T-helper 2 cell treated with Interferon-gamma antibody and Interleukin-4, amounts not matched to agents 100 ng/mL and 5 ng/mL, for 36 hours (primary cell): ENCODE measurements around the gene APOBR. TPM values are rescaled to one million over a fixed set of nuclear protein-coding genes. Genes with fewer than 3 reads are reported as not detected.
"Not testable (repeated sequence)": the region's sequence is repeated elsewhere in the genome, so short reads cannot be mapped to it uniquely, and the experiment has no call there.

Source experiments
- intact Hi-C: fragments of 100-400 bp; cut with micrococcal nuclease; formaldehyde crosslinking; loops from one replicate; pipeline ENCODE4 v1.15.1; 2023
- total RNA-seq: library from RNA; stranded (reverse); gene quantifications from 2 replicates; pipeline ENCODE4 v1.2.3, GENCODE V29; 2022

Gene APOBR
- total RNA-seq, 1 donor from 2014 or later: 24.0 TPM

GRCh38 chr16:28526201-28527099 lies 32.0 kb downstream of the APOBR start:
- intact Hi-C loops: no loop called here

- intact Hi-C loops: not testable (repeated sequence)
These were observed 32.8 kb downstream of the APOBR start for GRCh38 chr16:28527100-28527785.

DNA sequence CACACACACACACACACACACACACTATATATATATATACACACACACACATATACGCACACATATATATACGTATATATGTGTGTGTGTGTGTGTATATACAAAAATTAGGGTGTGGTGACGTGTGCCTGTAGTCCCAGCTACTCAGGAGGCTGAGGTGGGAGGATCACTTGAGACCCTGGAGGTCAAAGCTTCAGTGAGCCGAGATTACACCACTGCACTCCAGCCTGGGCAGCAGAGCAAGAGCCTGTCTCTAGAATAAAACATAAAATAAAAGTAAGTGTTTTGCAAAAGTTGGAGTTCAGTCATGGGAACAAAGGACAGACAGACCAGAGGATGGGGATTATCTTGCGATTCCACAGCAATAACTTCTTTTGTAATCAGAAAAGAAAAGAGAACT lies 33.5 kb downstream of the APOBR start:
- intact Hi-C loops: no loop called here

GRCh38 chr16:28528463-28528867 lies 34.0 kb downstream of the APOBR start:
- intact Hi-C loops: no loop called here

- intact Hi-C loops: no loop called here
These were observed 34.7 kb downstream of the APOBR start for GRCh38 chr16:28529124-28529523.

GRCh38 chr16:28531777-28532744 lies 37.6 kb downstream of the APOBR start:
- intact Hi-C loops: no loop called here

DNA sequence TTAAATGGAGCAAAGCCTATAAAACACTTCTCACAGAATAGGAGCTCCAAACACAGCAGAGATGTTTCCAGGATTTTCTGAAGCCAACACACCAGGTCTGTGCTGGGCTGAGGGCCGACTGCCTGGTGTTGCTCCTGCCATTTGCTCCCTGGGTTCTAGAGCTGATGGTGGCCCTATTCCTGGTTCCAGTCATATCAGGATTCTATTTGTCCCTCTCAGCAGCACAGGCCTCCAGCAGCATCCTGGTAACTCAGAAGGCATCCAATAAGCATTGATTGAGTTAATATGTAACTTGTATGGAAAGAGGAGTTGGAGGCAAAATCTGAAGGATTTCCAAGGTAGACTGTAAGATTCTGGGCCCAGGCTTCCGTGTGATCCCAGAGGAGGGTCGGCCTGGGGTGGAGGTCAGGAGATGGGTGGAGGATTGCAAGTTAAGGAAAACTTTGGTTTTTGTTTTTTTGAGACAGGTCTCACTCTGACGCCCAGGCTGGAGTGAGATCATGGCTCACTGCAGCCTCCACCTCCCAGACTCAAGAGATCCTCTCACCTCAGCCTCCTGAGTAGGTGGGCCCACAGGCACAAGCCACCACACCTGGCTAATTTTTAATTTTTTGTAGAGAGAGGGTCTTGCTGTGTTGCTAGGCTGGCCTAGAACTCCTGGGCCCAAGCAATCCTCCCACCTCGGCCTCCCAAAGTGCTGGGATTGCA lies 38.7 kb downstream of the APOBR start:
- intact Hi-C loops: no loop called here

DNA sequence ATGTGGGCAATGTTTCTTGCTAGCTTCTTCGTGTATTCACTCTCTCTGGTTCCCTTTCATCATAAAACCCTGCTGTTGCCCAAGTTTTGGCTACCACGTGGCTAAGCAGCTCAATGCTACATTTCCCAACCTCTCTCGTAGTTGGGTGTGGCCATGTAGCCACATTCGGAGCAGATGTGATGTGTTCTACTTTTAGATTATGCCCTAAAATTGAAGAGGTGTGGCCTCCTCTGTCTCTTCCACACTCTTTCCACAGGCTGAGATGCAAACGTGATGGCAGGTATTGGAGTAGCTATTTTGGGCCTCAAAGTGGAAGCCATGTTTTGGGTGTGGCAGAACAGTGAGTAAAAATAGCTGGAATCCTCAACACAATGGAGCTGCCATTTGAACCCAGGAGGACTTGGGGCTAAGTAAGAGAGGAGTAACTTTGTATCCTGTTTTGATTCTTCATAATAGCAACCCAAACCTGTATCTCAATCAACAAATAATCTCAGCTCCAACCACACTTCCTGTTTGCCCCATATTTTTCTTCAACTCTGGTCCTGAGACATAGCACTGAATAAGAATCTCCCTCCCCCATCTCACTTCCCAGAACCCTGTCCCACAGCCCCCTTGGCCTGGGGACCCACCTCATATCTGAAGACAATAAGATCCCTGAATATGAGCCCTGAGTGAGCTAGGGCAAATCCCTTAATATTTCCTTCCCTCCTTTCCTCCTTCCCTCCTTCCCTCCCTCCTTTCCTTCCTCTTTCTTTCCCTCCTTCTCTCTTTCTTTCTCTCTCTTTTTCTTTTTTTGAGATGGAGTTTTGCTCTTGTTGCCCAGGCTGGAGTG lies 40.3 kb downstream of the APOBR start:
- intact Hi-C loops: no loop called here

DNA sequence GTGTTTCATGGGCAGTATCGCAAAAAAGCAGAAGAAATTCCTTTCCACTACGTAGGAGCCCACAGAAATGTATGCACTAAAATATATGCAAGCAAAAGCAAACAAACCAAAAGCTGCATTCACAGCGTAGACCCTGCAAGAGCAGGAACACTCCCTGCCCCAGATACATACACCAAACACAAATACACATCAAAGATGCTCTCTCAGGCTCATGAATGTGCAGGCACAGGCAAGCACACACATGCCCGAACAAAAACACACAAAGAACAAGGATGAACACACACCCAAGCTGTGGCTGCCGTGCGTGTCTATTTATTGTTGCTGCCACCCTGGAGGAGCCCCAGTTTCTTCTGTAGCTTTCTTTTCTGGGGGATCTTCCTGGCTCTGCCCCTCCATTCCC lies 42.6 kb downstream of the APOBR start:
- intact Hi-C loops: no loop called here

DNA sequence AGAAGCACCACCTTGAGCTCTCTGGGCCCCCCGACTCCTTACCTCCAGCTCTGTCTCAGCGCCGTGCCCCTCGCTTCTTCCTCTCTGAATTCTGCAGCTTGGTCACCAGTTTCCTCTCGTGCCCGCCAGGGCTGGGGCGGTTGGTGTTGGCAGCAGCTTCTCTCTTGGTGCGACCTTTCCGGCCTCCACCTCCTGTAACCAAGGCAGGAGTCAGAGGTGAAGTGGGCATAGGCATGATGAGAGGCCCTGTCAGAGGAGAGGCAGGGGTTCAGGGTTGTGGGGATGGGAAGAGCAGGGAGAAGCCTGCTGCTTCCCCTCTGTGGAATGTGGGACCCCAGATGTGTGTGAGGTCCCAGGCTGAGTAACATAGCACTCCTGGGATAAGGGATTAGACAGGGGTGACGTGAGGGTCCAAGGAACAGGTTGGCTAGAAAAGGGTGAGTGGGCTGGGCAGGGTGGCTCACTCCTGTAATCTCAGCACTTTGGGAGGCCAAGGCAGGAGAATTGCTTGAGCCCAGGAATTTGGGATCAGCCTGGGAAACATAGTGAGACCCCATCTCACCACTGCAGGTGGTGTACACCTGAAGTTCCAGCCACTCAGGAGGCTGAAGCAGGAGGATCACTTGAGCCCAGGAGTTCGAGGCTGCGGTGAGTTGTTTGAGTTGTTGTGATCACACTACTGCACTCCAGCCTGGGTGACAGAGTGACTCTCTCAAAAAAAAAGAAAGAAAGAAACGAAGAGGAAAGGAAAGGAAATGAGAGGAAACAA lies 43.7 kb downstream of the APOBR start:
- intact Hi-C loops: no loop called here

GRCh38 chr16:28538733-28539596 lies 44.5 kb downstream of the APOBR start, which contains the start of gene NUPR1:
Gene NUPR1, minus strand, starts transcription at chr16:28538974. Its CDS starts 67 bp downstream, at chr16:28538907.
- intact Hi-C loops: no loop called here

- intact Hi-C loops: no loop called here
These were observed 45.9 kb downstream of the APOBR start for GRCh38 chr16:28540346-28540745.

DNA sequence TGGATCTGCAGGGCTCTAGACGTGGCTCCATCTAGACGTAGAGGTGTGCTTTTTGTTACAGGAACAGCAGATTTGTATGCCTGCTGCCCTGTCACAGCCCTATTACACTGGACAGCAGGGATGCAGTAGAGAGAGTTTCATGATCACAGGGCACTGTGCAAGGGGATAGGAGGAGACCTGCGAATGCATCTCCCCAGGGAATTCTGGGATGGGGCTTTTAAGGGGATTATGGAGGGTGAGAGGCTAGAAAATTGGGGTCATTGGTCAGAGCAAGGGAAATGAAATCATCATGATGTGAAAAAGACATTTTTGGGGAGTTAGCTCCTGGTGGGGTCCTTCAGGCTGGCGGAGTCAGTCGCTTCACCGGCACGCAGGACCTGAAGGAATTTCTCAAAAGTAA lies 48.2 kb downstream of the APOBR start:
- intact Hi-C loops: no loop called here

DNA sequence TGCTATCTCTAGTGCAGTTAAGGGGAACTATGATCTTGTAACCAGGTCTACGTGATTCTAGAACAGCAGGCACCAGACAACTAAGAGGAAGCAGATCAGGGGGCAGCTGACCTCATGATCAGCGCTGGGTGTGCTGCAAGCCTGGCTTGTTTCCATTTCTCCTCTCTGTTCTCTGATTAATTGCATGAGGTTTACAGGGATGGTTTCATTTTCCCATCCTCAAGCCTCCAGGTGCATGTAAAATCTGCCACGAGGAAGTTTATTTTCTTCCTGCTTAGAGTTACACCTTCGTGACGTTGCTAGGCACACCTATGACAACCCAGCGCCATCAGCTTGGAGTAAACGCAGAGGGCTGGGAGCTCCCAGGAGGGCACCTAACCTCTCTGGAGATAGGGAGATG lies 48.6 kb downstream of the APOBR start:
- intact Hi-C loops: no loop called here

GRCh38 chr16:28544998-28545397 lies 50.6 kb downstream of the APOBR start:
- intact Hi-C loops: no loop called here

- intact Hi-C loops: not testable (repeated sequence)
These were observed 51.5 kb downstream of the APOBR start for GRCh38 chr16:28545964-28546363.

DNA sequence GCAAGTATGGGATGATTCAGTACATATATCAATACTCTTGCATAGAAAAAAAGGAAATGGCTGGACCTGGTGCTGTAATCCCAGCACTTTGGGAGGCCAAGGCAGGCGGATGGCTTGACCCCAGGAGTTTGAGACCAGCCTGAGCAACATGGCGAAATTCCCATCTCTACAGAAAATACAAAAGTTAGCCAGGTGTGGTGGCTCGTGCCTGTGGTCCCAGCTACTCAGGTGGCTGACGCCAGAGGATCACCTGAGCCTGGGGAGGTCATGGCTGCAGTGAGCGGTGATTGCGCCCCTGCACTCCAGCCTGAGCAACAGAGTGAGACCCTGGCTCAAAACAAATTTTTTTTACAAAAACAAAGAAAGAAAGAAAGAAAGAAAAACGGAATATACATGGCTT lies 52.2 kb downstream of the APOBR start:
- intact Hi-C loops: no loop called here

GRCh38 chr16:28548306-28548802 lies 53.9 kb downstream of the APOBR start:
- intact Hi-C loops: no loop called here
